ENCODE measurements around the gene PTPRG.
A peak's percentile ranks its signal among the peaks of the same experiment; 100 is the strongest.
"Not testable (repeated sequence)": the region's sequence is repeated elsewhere in the genome, so short reads cannot be mapped to it uniquely, and the experiment has no call there.

PTPRG gene

GRCh38 chr3:61545716-61546115, 15.7 kb upstream of the PTPRG start:
- Mint-ChIP-seq H3K36me3 (ENCODE audit: low read depth) (no peaks in the 10 kb centered on the region), H3K27ac (no peak overlapping the region), H3K27me3 (no peaks in the 10 kb centered on the region), H3K4me3 (no peak overlapping the region), H3K4me1 (ENCODE audit: low read depth) (no peaks in the 10 kb centered on the region), H3K9me3 (peaks cover 3% of the 10 kb centered on the region)

- Mint-ChIP-seq H3K27me3 (no peaks in the 10 kb centered on the region), H3K27ac (no peak overlapping the region), H3K9me3 (peaks cover 3% of the 10 kb centered on the region), H3K36me3 (ENCODE audit: low read depth) (no peaks in the 10 kb centered on the region), H3K4me1 (ENCODE audit: low read depth) (no peaks in the 10 kb centered on the region), H3K4me3 (no peak overlapping the region)
Measured at GRCh38 chr3:61547625-61548024, 13.7 kb upstream of the PTPRG start.

- not testable (repeated sequence) for H3K36me3 Mint-ChIP-seq (ENCODE audit: low read depth); H3K9me3 Mint-ChIP-seq; H3K4me3 Mint-ChIP-seq; H3K27ac Mint-ChIP-seq; H3K4me1 Mint-ChIP-seq (ENCODE audit: low read depth); H3K27me3 Mint-ChIP-seq
Measured at GRCh38 chr3:61552704-61553103, 8.7 kb upstream of the PTPRG start.

GRCh38 chr3:61559136-61559731, 2.1 kb upstream of the PTPRG start:
- Mint-ChIP-seq H3K27ac (no peak overlapping the region), H3K4me1 (ENCODE audit: low read depth) (peaks cover 17% of the 10 kb centered on the region), H3K9me3 (no peaks in the 10 kb centered on the region), H3K4me3 (no peak overlapping the region), H3K36me3 (ENCODE audit: low read depth) (no peaks in the 10 kb centered on the region), H3K27me3 (peaks cover 57% of the 10 kb centered on the region)

- peaks cover 18% of the 10 kb centered on the region for H3K4me1 Mint-ChIP-seq (ENCODE audit: low read depth)
- no peaks in the 10 kb centered on the region for H3K9me3 Mint-ChIP-seq
- H3K4me3 Mint-ChIP-seq, result peak overlapping the region; percentile 60
- no peak overlapping the region for H3K27ac Mint-ChIP-seq
- H3K36me3 Mint-ChIP-seq (ENCODE audit: low read depth), result no peaks in the 10 kb centered on the region
- H3K27me3 Mint-ChIP-seq, result peaks cover 69% of the 10 kb centered on the region
Measured at GRCh38 chr3:61560517-61561373, 626 bp upstream of the PTPRG start.

- H3K4me1 Mint-ChIP-seq (ENCODE audit: low read depth), result peaks cover 18% of the 10 kb centered on the region
- H3K27me3 Mint-ChIP-seq, result peaks cover 73% of the 10 kb centered on the region
- peak overlapping the region; percentile 10 for H3K4me3 Mint-ChIP-seq
- no peak overlapping the region for H3K27ac Mint-ChIP-seq
- no peaks in the 10 kb centered on the region for H3K9me3 Mint-ChIP-seq
- no peaks in the 10 kb centered on the region for H3K36me3 Mint-ChIP-seq (ENCODE audit: low read depth)
Measured at GRCh38 chr3:61562042-61562720, 810 bp downstream of the PTPRG start.

- Mint-ChIP-seq H3K4me1 (ENCODE audit: low read depth) (peaks cover 18% of the 10 kb centered on the region), H3K9me3 (no peaks in the 10 kb centered on the region), H3K4me3 (peak overlapping the region; percentile 10), H3K36me3 (ENCODE audit: low read depth) (no peaks in the 10 kb centered on the region), H3K27me3 (peaks cover 73% of the 10 kb centered on the region), H3K27ac (no peak overlapping the region)
Measured at GRCh38 chr3:61562721-61563312, 1.4 kb downstream of the PTPRG start.

- Mint-ChIP-seq H3K27ac (no peak overlapping the region), H3K9me3 (no peaks in the 10 kb centered on the region), H3K27me3 (peaks cover 66% of the 10 kb centered on the region), H3K4me3 (no peak overlapping the region), H3K36me3 (ENCODE audit: low read depth) (no peaks in the 10 kb centered on the region), H3K4me1 (ENCODE audit: low read depth) (peaks cover 18% of the 10 kb centered on the region)
Measured at GRCh38 chr3:61563313-61564271, 2.2 kb downstream of the PTPRG start.

GRCh38 chr3:61564395-61565059, 3.2 kb downstream of the PTPRG start:
- Mint-ChIP-seq H3K9me3 (no peaks in the 10 kb centered on the region), H3K36me3 (ENCODE audit: low read depth) (no peaks in the 10 kb centered on the region), H3K27ac (no peak overlapping the region), H3K4me1 (ENCODE audit: low read depth) (peaks cover 18% of the 10 kb centered on the region), H3K4me3 (no peak overlapping the region), H3K27me3 (peaks cover 57% of the 10 kb centered on the region)

GRCh38 chr3:61565569-61565968, 4.2 kb downstream of the PTPRG start:
- H3K27me3 Mint-ChIP-seq, result peaks cover 46% of the 10 kb centered on the region
- H3K4me3 Mint-ChIP-seq, result no peak overlapping the region

GRCh38 chr3:61568127-61568526, 6.8 kb downstream of the PTPRG start:
- H3K36me3 Mint-ChIP-seq (ENCODE audit: low read depth), result no peaks in the 10 kb centered on the region
- H3K4me3 Mint-ChIP-seq, result no peak overlapping the region
- H3K27ac Mint-ChIP-seq, result no peak overlapping the region
- H3K27me3 Mint-ChIP-seq, result peaks cover 31% of the 10 kb centered on the region
- peaks cover 4% of the 10 kb centered on the region for H3K4me1 Mint-ChIP-seq (ENCODE audit: low read depth)
- H3K9me3 Mint-ChIP-seq, result peaks cover 4% of the 10 kb centered on the region

More at GRCh38 chr3:61565569-61565968, 4.2 kb downstream of the PTPRG start:
- H3K4me1 Mint-ChIP-seq (ENCODE audit: low read depth), result peaks cover 13% of the 10 kb centered on the region
- no peaks in the 10 kb centered on the region for H3K9me3 Mint-ChIP-seq
- H3K36me3 Mint-ChIP-seq (ENCODE audit: low read depth), result no peaks in the 10 kb centered on the region
- H3K27ac Mint-ChIP-seq, result no peak overlapping the region

- H3K36me3 Mint-ChIP-seq (ENCODE audit: low read depth), result no peaks in the 10 kb centered on the region
- H3K27ac Mint-ChIP-seq, result no peak overlapping the region
- H3K27me3 Mint-ChIP-seq, result peaks cover 15% of the 10 kb centered on the region
- H3K9me3 Mint-ChIP-seq, result peaks cover 4% of the 10 kb centered on the region
- H3K4me1 Mint-ChIP-seq (ENCODE audit: low read depth), result no peaks in the 10 kb centered on the region
- no peak overlapping the region for H3K4me3 Mint-ChIP-seq
Measured at GRCh38 chr3:61569856-61570580, 8.6 kb downstream of the PTPRG start.

GRCh38 chr3:61570813-61571212, 9.4 kb downstream of the PTPRG start:
- H3K36me3 Mint-ChIP-seq (ENCODE audit: low read depth), result no peaks in the 10 kb centered on the region
- H3K9me3 Mint-ChIP-seq, result peaks cover 4% of the 10 kb centered on the region
- no peaks in the 10 kb centered on the region for H3K4me1 Mint-ChIP-seq (ENCODE audit: low read depth)
- H3K27me3 Mint-ChIP-seq, result peaks cover 7% of the 10 kb centered on the region
- H3K27ac Mint-ChIP-seq, result no peak overlapping the region
- H3K4me3 Mint-ChIP-seq, result no peak overlapping the region
